Activated B cell treated with CpG ODN at 0.5 μM for 24 hours (primary cell): ENCODE results near the gene EPHB6. TPM values are rescaled to one million over a fixed set of nuclear protein-coding genes. Genes with fewer than 3 reads are reported as not detected.

Source experiments
- ATAC-seq: fragments of 200-7000 bp; cut with Tn5 transposase; one replicate; pipeline ENCODE4 v1.10.0; 2021; ENCODE audit warnings: low read depth, mild to moderate bottlenecking, moderate library complexity
- CTCF ChIA-PET: fragments of 350-600 bp; sonication (Branson Sonifier 250); formaldehyde crosslinking; loops from one replicate; lab custom pipeline; 2021; ENCODE audit warnings: antibody characterized with exemption; lab: Charles Lee
- POLR2A ChIA-PET: fragments of 350-600 bp; sonication (Branson Sonifier 250); formaldehyde crosslinking; loops from one replicate; lab custom pipeline; 2021; ENCODE audit warnings: antibody characterized with exemption; lab: Charles Lee
- DNase-seq: peaks from one replicate; pipeline ENCODE4 v3.0.0; 2022
- H3K27ac Mint-ChIP-seq: one replicate; pipeline ENCODE4 v1.8.0; 2020; ENCODE audit warnings: mixed read lengths
- H3K27me3 Mint-ChIP-seq: one replicate; pipeline ENCODE4 v1.8.0; 2021; ENCODE audit warnings: mixed read lengths
- H3K36me3 Mint-ChIP-seq: one replicate; pipeline ENCODE4 v1.8.0; 2021; ENCODE audit warnings: low read depth, mixed read lengths
- H3K4me1 Mint-ChIP-seq: one replicate; pipeline ENCODE4 v1.8.0; 2021; ENCODE audit warnings: mixed read lengths
- H3K4me3 Mint-ChIP-seq: one replicate; pipeline ENCODE4 v1.8.0; 2020; ENCODE audit warnings: mild to moderate bottlenecking, mixed read lengths
- H3K9me3 Mint-ChIP-seq: one replicate; pipeline ENCODE4 v1.8.0; 2020; ENCODE audit warnings: mixed read lengths
- CTCF ChIP-seq: fragments of 200-600 bp; IDR thresholded peaks from one replicate; pipeline ENCODE4 v1.8.0; 2022; ENCODE audit warnings: antibody characterized with exemption, mild to moderate bottlenecking
- intact Hi-C: fragments of 100-400 bp; cut with micrococcal nuclease; formaldehyde crosslinking; loops from one replicate; pipeline ENCODE4 v1.15.1; 2024
- total RNA-seq: library from RNA; stranded (reverse); gene quantifications from 2 replicates; pipeline ENCODE4 v1.2.3, GENCODE V29; 2022

EPHB6 gene
- total RNA-seq, 1 donor from 2014 or later = 21.4 TPM

- intact Hi-C loops = no loop called here
- no peak for TF ChIP-seq CTCF
- no peak for DNase-seq
- ChIA-PET POLR2A (no interaction called here), CTCF (no interaction called here)
- Mint-ChIP-seq H3K4me1 (no peaks in the 10 kb centered on the region), H3K9me3 (peaks cover 19% of the 10 kb centered on the region), H3K27ac (no peak overlapping the region), H3K36me3 (no peaks in the 10 kb centered on the region), H3K27me3 (no peaks in the 10 kb centered on the region), H3K4me3 (no peak overlapping the region)
- no peak for ATAC-seq
Observed at GRCh38 chr7:142822714-142823113, 32.2 kb upstream of the EPHB6 start.

- H3K27ac Mint-ChIP-seq = no peak overlapping the region
- no peaks in the 10 kb centered on the region for H3K36me3 Mint-ChIP-seq
- TF ChIP-seq CTCF = no peak
- POLR2A ChIA-PET = no interaction called here
- H3K4me1 Mint-ChIP-seq = peaks cover 10% of the 10 kb centered on the region
- DNase-seq (no peak), ATAC-seq (no peak)
- H3K4me3 Mint-ChIP-seq = no peak overlapping the region
- CTCF ChIA-PET = no interaction called here
- H3K27me3 Mint-ChIP-seq = no peaks in the 10 kb centered on the region
- intact Hi-C loops = no loop called here
- H3K9me3 Mint-ChIP-seq = peaks cover 8% of the 10 kb centered on the region
Observed at GRCh38 chr7:142827951-142828500, 26.9 kb upstream of the EPHB6 start.

GRCh38 chr7:142832417-142832816 is 22.5 kb upstream of the EPHB6 start:
- intact Hi-C loops = loop anchor here (5.0 kb wide), 1 partner anchor 300 kb away; no protein-coding TSS in a partner anchor
- peaks cover 20% of the 10 kb centered on the region for H3K4me1 Mint-ChIP-seq
- DNase-seq = no peak
- ChIA-PET POLR2A (no interaction called here), CTCF (interaction anchor here (1.4 to 1.7 kb wide), 2 partner anchors 17 to 50 kb away, joined by 3 to 4 read pairs; no protein-coding TSS in a partner anchor)
- TF ChIP-seq CTCF = no peak
- no peaks in the 10 kb centered on the region for H3K27me3 Mint-ChIP-seq
- no peaks in the 10 kb centered on the region for H3K9me3 Mint-ChIP-seq
- ATAC-seq = no peak
- H3K4me3 Mint-ChIP-seq = no peak overlapping the region
- no peaks in the 10 kb centered on the region for H3K36me3 Mint-ChIP-seq
- H3K27ac Mint-ChIP-seq = no peak overlapping the region

- POLR2A ChIA-PET = no interaction called here
- Mint-ChIP-seq H3K4me1 (peaks cover 20% of the 10 kb centered on the region), H3K4me3 (no peak overlapping the region), H3K36me3 (no peaks in the 10 kb centered on the region), H3K27ac (no peak overlapping the region), H3K9me3 (no peaks in the 10 kb centered on the region), H3K27me3 (no peaks in the 10 kb centered on the region)
- ATAC-seq = no peak
- intact Hi-C loops = loop anchor here (5.0 kb wide), 1 partner anchor 301 kb away; no protein-coding TSS in a partner anchor
- no peak for TF ChIP-seq CTCF
- CTCF ChIA-PET = interaction anchor here (1.7 kb wide), 1 partner anchor 51 kb away, joined by 4 read pairs; no protein-coding TSS in a partner anchor
- DNase-seq = no peak
Observed at GRCh38 chr7:142833174-142834048, 21.5 kb upstream of the EPHB6 start.

GRCh38 chr7:142835487-142835886 is 19.4 kb upstream of the EPHB6 start:
- Mint-ChIP-seq H3K27me3 (no peaks in the 10 kb centered on the region), H3K4me1 (peaks cover 20% of the 10 kb centered on the region), H3K36me3 (no peaks in the 10 kb centered on the region), H3K4me3 (no peak overlapping the region), H3K27ac (no peak overlapping the region), H3K9me3 (no peaks in the 10 kb centered on the region)
- ChIA-PET POLR2A (interaction anchor here (0.6 to 0.7 kb wide), 2 partner anchors 26 to 251 kb away, joined by 3 to 4 read pairs; no protein-coding TSS in a partner anchor), CTCF (interaction anchor here (1.0 to 1.8 kb wide), 8 partner anchors 23 to 380 kb away, joined by 3 to 10 read pairs (median 6); no protein-coding TSS in a partner anchor)
- DNase-seq (no peak), ATAC-seq (no peak)
- TF ChIP-seq CTCF = no peak
- intact Hi-C loops = no loop called here
